Measurements from ENCODE around the gene GBP2.
A peak's percentile ranks its signal among the peaks of the same experiment; 100 is the strongest.

Gene GBP2

GRCh38 chr1:89068291-89068690 is 57.6 kb downstream of the GBP2 start:
- FAIRE-seq (no peak), DNase-seq (ENCODE audit: low spot score) (no peak)

GRCh38 chr1:89065079-89065868 is 60.6 kb downstream of the GBP2 start, which contains the start of gene GBP1:
GBP1 (minus strand) TSS chr1:89065208; CDS start chr1:89063234, 1,974 bp downstream.
- no peak for DNase-seq (ENCODE audit: low spot score)
- FAIRE-seq, result peak; percentile 27

- no peak for DNase-seq (ENCODE audit: low spot score)
- FAIRE-seq, result peak; percentile 66
Measured at GRCh38 chr1:89064632-89065031, 61.3 kb downstream of the GBP2 start.

- no peak for FAIRE-seq
- no peak for DNase-seq (ENCODE audit: low spot score)
Measured at GRCh38 chr1:89063094-89063493, 62.8 kb downstream of the GBP2 start.

GRCh38 chr1:89060091-89060490 is 65.8 kb downstream of the GBP2 start:
- DNase-seq (ENCODE audit: low spot score) (no peak), FAIRE-seq (no peak)
